A673 (cell line): ENCODE measurements around the gene ELK4.

Experiments
- CTCF ChIP-seq: fragments of 300-800, 200-600 bp; sonication (generic); conservative IDR thresholded peaks from 2 replicates; pipeline ENCODE4 v1.5.1; 2017; ENCODE audit warnings: low read depth, mild to moderate bottlenecking, antibody characterized with exemption, low read length, moderate library complexity, mixed read lengths
- EZH2 ChIP-seq: fragments of 200-600 bp; sonication (generic); IDR thresholded peaks from 2 replicates; pipeline ENCODE4 v1.6.1; 2017; ENCODE audit warnings: borderline replicate concordance, low read depth, mild to moderate bottlenecking, mixed read lengths, antibody characterized with exemption, low read length; ENCODE audit not compliant: poor library complexity, severe bottlenecking

GRCh38 chr1:205593967-205594366 is 37.8 kb downstream of the ELK4 start:
- no peak for TF ChIP-seq EZH2
- no peak for TF ChIP-seq CTCF
